Breast epithelium (tissue), 4 donors: ENCODE measurements around the gene OSMR. TPM values are rescaled to one million over a fixed set of nuclear protein-coding genes. Genes with fewer than 3 reads are reported as not detected.
"Not testable (repeated sequence)": the region's sequence is repeated elsewhere in the genome, so short reads cannot be mapped to it uniquely, and the experiment has no call there.

Source experiments
- DNase-seq, 2 donors: peaks; one replicate each; pipeline ENCODE4 v3.0.0-alpha.2; 2019; ENCODE audit warnings: low spot score in 2 of 2
- H3K27ac ChIP-seq, 2 donors: fragments of 200-600 bp; sonication (generic) in 1 of 2; one replicate each; pipeline ENCODE4 v1.5.1; 2016 to 2019; ENCODE audit warnings: mild to moderate bottlenecking in 1 of 2
- H3K27me3 ChIP-seq, 2 donors: fragments of 200-600 bp; sonication (generic) in 1 of 2; one replicate each; pipeline versions ENCODE4 v1.5.1 to v1.6.0; 2017 to 2019; ENCODE audit warnings: control low read depth in 1 of 2, mild to moderate bottlenecking in 1 of 2
- H3K36me3 ChIP-seq: fragments of 200-600 bp; one replicate; pipeline ENCODE4 v1.5.1; 2019
- H3K4me1 ChIP-seq, 2 donors: fragments of 200-600 bp; sonication (generic); one replicate each; pipeline ENCODE4 v1.5.1; 2016 to 2019; ENCODE audit warnings: control low read depth in 1 of 2
- H3K4me3 ChIP-seq, 3 donors: fragments of 200-600 bp; sonication (generic); 1 replicate in 2 of 3; 2 replicates in 1 of 3; pipeline ENCODE4 v1.5.1; 2016 to 2019; ENCODE audit warnings: mild to moderate bottlenecking in 3 of 3, moderate library complexity in 2 of 3
- H3K9me3 ChIP-seq, 2 donors: fragments of 200-600 bp; sonication (generic) in 1 of 2; one replicate each; pipeline ENCODE4 v1.5.1; 2016 to 2019; ENCODE audit warnings: control low read depth in 1 of 2
- POLR2A ChIP-seq: fragments of 450-650 bp; IDR thresholded peaks from one replicate; pipeline ENCODE4 v1.6.1; 2016; ENCODE audit warnings: antibody characterized with exemption, mild to moderate bottlenecking, moderate library complexity
- POLR2AphosphoS5 ChIP-seq, 3 donors: sonication (generic); formaldehyde crosslinking; IDR thresholded peaks; one replicate each; pipeline ENCODE4 v1.6.1; 2017; ENCODE audit warnings: antibody characterized with exemption in 3 of 3
- intact Hi-C: fragments of 100-400 bp; cut with DNase I; formaldehyde crosslinking; loops from one replicate; pipeline ENCODE4 v1.15.1; 2023; ENCODE audit warnings: low total_unique reads
- total RNA-seq, 3 donors: library from RNA; depleted of rRNA; stranded (reverse); fragments of >200 nt; gene quantifications; one replicate each; pipeline ENCODE4 v1.1.0, GENCODE V29; 2016
- TF ChIP-seq, protein P1 (sequence below), 3 donors: fragments of 450-650 bp; IDR thresholded peaks; one replicate each; pipeline ENCODE4 v1.5.1; 2016 to 2017; ENCODE audit warnings: antibody characterized with exemption in 3 of 3, mild to moderate bottlenecking in 3 of 3, moderate library complexity in 3 of 3

The OSMR gene
- total RNA-seq, 3 donors from 2014 or later = 32.2 to 121 (median 54.0) TPM

DNA sequence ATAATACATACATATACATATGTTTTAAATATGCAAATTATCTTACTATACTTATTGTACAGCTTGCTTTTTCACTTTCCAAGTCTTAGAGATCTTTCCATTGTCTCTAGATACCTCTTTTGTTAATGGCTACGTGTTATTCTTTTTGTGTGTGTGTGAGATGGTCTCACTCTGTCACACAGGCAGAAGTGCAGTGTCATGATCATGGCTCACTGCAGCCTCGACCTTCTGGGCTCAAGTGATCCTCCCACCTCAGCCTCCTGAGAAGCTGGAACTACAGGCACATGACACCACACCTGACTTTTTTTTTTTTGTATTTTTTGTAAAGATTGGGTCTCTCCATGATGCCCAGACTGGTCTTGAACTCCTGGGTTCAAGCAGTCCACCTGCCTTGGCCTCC is 2.8 kb downstream of the OSMR start:
- DNase-seq = no peak
- TF ChIP-seq POLR2AphosphoS5 (IDR thresholded peaks at IDR 0.05) = no peak
- TF ChIP-seq, protein P1, sequence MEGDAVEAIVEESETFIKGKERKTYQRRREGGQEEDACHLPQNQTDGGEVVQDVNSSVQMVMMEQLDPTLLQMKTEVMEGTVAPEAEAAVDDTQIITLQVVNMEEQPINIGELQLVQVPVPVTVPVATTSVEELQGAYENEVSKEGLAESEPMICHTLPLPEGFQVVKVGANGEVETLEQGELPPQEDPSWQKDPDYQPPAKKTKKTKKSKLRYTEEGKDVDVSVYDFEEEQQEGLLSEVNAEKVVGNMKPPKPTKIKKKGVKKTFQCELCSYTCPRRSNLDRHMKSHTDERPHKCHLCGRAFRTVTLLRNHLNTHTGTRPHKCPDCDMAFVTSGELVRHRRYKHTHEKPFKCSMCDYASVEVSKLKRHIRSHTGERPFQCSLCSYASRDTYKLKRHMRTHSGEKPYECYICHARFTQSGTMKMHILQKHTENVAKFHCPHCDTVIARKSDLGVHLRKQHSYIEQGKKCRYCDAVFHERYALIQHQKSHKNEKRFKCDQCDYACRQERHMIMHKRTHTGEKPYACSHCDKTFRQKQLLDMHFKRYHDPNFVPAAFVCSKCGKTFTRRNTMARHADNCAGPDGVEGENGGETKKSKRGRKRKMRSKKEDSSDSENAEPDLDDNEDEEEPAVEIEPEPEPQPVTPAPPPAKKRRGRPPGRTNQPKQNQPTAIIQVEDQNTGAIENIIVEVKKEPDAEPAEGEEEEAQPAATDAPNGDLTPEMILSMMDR (IDR thresholded peaks at IDR 0.05) = no peak
- no peak for TF ChIP-seq POLR2A
- Histone ChIP-seq H3K27ac (peak overlapping the region in 1 of 2 donors; percentile 93), H3K4me1 (no peaks in the 10 kb centered on the region), H3K36me3 (no peaks in the 10 kb centered on the region), H3K4me3 (peak overlapping the region in 1 of 3 donors; percentile 99), H3K27me3 (no peaks in the 10 kb centered on the region), H3K9me3 (peaks cover 0 to 7% of the 10 kb centered on the region in 2 donors)
- intact Hi-C loops = no loop called here

DNA sequence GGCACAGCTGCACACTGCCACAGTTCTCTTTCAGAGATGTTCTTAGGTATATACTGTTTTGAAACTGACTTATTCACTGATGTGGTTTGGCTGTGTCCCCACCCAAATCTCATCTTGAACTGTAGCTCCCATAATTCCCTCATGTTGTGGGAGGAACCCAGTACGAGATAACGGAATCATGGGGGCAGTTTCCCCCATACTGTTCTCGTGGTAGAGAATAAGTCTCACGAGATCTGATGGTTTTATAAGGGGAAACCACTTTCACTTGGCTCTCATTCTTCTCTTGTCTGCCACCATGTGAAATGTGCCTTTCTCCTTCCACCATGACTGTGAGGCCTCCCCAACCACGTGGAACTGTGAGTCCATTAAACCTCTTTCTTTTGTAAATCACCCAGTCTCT is 5.8 kb downstream of the OSMR start:
- DNase-seq, intact Hi-C loops, H3K36me3 ChIP-seq, H3K27ac ChIP-seq, H3K27me3 ChIP-seq, H3K9me3 ChIP-seq, H3K4me3 ChIP-seq, H3K4me1 ChIP-seq: not testable (repeated sequence)

DNA sequence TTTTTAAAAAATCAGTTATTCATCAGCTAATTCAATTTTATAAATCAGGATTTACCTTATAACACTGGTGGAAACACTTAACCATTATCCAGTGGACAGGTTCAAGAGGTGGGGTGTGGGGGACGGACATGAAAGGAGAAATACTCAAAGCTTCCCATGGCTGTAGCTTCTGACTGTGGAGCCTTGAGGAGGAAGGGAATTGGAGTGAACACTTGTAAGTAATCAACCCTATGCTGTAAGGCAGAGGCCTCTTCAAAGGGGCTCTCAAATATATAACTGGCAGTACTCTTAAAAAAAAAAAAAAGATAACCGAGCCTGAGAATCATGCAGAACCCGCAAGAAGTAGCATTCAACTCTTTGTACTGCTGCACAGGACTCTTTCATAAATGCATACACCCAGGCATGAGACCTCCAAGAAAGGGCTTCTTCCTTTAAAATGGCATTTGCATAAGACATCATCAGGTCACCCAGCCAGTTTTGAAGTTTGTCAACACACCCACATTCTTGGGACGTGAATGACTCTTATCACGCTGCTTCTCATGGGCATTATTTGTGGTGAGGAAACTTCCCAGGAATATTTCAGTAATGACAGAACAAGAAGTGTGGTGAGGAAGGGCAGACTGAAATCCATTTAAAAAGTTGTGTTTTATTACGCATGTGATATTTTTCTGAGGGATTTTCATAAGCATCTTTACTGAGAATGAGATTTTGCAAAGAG is 8.1 kb downstream of the OSMR start:
- no peak for DNase-seq
- Histone ChIP-seq H3K27me3 (no peaks in the 10 kb centered on the region), H3K36me3 (no peaks in the 10 kb centered on the region), H3K4me3 (no peak overlapping the region), H3K27ac (no peak overlapping the region), H3K4me1 (no peaks in the 10 kb centered on the region), H3K9me3 (peaks cover 0 to 7% of the 10 kb centered on the region in 2 donors)
- TF ChIP-seq, protein P1 (IDR thresholded peaks at IDR 0.05) = no peak
- no peak for TF ChIP-seq POLR2A
- no peak for TF ChIP-seq POLR2AphosphoS5 (IDR thresholded peaks at IDR 0.05)
- intact Hi-C loops = no loop called here

DNA sequence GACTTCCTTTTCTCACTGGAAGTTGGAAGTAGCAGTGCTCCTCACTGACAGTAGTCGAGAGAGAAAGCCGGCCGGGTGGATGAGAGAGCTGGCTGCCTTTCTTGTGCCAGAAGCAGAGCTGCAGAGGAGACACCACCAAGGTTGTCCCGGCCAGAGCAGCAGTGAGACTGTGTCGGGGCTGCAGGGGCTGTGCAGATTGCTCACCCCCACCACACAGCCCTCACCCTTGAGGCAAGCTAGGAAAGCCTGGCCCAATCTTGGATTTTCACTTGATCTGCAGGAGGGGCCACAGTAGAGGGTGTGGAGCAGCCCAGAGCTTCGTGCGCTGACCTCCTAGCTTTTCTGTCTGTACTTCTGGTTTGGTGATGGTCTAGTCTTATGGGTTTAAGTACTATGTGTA is 9.1 kb downstream of the OSMR start:
- Histone ChIP-seq H3K4me1 (no peaks in the 10 kb centered on the region), H3K9me3 (peaks cover 0 to 7% of the 10 kb centered on the region in 2 donors), H3K27me3 (no peaks in the 10 kb centered on the region), H3K4me3 (no peak overlapping the region), H3K36me3 (no peaks in the 10 kb centered on the region), H3K27ac (no peak overlapping the region)
- DNase-seq = no peak
- TF ChIP-seq POLR2AphosphoS5 (IDR thresholded peaks at IDR 0.05) (no peak), POLR2A (no peak)
- TF ChIP-seq, protein P1 (IDR thresholded peaks at IDR 0.05) = no peak
- intact Hi-C loops = no loop called here

DNA sequence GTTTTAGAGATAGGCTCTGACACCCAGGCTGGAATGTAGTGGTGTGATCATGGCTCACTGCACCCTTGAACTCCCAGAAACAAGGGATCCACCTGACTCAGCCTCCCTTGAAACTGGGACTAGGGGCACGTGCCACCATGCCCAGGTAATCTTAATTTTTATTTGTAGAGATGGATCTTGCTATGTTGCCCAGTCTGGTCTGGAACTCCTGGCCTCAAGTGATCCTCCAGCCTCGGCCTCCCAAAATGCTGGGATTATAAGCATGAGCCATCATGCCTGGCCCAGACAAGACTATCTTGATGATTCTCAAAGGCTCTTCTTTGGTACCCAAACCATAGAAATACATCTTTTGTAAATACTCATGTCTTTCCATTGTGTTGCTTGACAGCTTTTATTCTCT is 10.8 kb downstream of the OSMR start:
- Histone ChIP-seq H3K27ac (no peak overlapping the region), H3K36me3 (no peaks in the 10 kb centered on the region), H3K4me1 (no peaks in the 10 kb centered on the region), H3K27me3 (no peaks in the 10 kb centered on the region), H3K9me3 (peaks cover 0 to 2% of the 10 kb centered on the region in 2 donors), H3K4me3 (no peak overlapping the region)
- TF ChIP-seq, protein P1 (IDR thresholded peaks at IDR 0.05) = no peak
- no peak for TF ChIP-seq POLR2AphosphoS5 (IDR thresholded peaks at IDR 0.05)
- DNase-seq = no peak
- intact Hi-C loops = no loop called here
